A549 treated with Hydrocortisone at 1 μM for 4 hours (cell line): ENCODE measurements around the gene DESI2. TPM values are rescaled to one million over a fixed set of nuclear protein-coding genes. Genes with fewer than 3 reads are reported as not detected.

Source experiments
- total RNA-seq: library from RNA; stranded (reverse); fragments of 200-300 nt; extraction: Qiagen RNA extraction; gene quantifications from 5 replicates; pipeline ENCODE4 v1.2.3, GENCODE V29; 2022

Gene DESI2
- 25.1 to 34.3 TPM (median 29.7 TPM) in 5 replicates for total RNA-seq

GRCh38 chr1:244652623-244653438 lies at the start of gene DESI2:
Gene DESI2, plus strand, starts transcription at chr1:244653126. Its CDS starts 188 bp downstream, at chr1:244653314.

Other genes with a start within 250 kb of the DESI2 start
- gene ADSS2, start 201.2 kb upstream of the DESI2 start, total RNA-seq: 41.7 to 60.4 TPM (median 44.3 TPM) in 5 replicates
- gene CATSPERE, start 191.9 kb upstream of the DESI2 start, total RNA-seq: 0.06 to 0.32 TPM (median 0.16 TPM) in 4 of 5 replicates, not detected in the other
- gene COX20, start 182.5 kb downstream of the DESI2 start, total RNA-seq: 36.8 to 53.4 TPM (median 47.1 TPM) in 5 replicates
- gene HNRNPU, start 211.4 kb downstream of the DESI2 start, total RNA-seq: 311 to 471 TPM (median 332 TPM) in 5 replicates